Measurements from ENCODE around the gene TTI1.
"Not testable (repeated sequence)": the region's sequence is repeated elsewhere in the genome, so short reads cannot be mapped to it uniquely, and the experiment has no call there.

Gene TTI1

DNA sequence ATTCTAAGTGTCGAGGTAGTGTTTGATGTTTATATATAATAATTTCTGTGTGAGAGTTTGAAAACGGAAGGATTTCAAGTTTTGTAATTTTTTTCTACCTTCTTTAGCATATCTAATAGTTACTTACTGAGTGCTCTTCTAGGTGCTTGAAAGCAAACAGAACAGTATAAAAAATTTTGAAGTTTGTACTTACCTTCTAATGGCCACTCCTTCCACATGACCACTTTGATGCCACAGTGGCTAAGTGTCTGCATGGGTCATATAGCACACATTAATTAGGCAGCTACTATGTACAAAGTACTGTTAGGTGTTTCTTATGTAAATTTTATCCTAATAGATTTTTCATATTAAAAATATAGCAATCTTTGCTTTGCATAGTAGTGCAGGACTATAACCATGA lies 21.4 kb upstream of the TTI1 start:
- DNase-seq, result no peak

DNA sequence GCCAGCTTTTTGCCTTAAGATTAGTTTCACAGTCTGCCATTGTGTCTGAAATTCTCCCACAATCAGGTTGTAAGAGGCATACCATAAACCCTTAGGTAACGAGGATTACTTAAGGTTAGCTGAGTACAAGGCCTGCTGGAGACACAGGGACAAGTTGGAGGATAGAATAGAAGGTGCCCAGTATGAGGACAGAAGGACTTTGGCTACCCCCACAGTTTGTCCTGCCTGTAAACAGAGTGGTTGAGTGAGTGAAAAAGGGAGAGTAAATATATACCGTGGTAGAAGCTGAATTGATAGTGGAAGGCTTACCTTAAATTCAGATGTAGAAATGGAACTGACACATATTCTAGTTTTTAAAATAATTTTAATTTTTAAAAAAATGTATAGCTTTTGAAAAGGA lies 19.6 kb upstream of the TTI1 start:
- no peak for DNase-seq

DNA sequence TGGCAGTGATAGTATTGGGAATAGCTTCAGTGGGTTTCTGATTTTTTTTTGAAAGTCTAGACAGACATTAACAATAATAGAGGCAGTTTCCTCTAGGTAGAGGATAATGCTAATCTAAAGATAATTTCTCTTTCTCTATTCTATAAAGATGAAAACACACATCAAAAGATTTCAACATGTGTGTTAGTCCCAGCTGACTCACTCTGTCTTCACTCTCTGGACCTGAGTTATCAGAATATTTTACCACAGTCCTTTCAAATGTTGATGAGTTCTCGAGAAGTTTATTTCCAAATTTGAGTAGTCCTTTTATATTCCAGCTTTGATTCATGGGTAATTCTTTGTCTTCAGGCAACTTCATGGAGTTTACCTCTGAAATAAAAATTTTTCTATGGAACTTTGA lies 17.4 kb upstream of the TTI1 start:
- DNase-seq, result no peak

DNA sequence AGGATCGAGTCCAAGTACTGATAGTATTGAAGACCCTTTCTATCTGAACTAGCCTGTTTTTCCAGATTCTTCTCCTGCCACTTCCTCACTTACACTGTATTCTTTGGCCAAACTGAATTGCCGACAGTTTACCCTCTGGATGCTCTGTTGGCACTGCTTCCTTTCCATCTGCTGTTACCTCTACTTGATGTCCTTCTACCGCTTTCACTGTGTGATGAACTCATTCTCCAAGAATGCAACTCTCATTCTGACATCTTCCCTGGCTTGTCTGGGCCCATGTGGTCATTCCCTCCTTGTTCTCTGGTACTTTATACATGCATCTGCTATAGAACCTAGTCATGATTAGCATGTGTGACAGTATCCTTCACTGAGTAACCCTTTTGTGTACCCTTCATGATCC lies 16.5 kb upstream of the TTI1 start:
- no peak for DNase-seq

DNA sequence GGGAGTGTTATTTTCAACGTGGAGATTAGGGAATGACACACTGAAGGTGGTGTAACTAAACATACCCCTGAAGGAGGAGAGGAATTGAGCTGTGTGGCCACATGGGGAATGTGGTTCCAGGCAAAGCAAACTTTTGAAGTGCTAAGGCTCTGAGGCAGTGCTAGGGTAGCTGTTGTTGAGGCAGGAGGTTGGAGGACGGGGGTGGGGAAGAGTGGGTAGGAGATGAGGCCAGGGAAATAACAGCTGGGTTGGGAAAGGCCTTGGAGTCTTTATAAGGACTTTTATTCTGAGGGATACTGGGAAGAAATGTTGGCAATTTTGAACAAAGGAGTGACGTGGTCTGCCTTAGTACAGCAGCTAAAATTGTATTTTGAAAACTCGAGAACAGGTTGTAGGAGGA lies 13.3 kb upstream of the TTI1 start:
- DNase-seq, result no peak

DNA sequence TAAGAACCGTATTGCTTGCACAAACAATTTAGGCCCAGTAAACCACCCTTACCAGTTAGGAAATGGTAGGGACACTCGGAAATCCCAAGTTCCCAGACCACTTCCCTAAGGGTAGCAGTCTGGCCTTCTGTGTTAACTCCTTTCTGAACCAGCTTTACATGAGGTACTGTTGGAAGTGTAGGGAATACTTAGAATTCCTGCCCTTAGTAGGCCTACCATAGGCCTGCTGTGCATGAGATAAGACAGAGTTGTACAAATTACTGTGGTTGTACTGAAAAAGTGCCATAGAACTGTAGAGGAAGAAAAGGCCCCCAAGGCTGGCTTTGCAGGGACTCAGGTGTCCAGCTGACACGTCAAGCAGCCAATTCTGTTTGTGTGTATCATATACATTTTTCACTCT lies 11.4 kb upstream of the TTI1 start:
- DNase-seq, result no peak

DNA sequence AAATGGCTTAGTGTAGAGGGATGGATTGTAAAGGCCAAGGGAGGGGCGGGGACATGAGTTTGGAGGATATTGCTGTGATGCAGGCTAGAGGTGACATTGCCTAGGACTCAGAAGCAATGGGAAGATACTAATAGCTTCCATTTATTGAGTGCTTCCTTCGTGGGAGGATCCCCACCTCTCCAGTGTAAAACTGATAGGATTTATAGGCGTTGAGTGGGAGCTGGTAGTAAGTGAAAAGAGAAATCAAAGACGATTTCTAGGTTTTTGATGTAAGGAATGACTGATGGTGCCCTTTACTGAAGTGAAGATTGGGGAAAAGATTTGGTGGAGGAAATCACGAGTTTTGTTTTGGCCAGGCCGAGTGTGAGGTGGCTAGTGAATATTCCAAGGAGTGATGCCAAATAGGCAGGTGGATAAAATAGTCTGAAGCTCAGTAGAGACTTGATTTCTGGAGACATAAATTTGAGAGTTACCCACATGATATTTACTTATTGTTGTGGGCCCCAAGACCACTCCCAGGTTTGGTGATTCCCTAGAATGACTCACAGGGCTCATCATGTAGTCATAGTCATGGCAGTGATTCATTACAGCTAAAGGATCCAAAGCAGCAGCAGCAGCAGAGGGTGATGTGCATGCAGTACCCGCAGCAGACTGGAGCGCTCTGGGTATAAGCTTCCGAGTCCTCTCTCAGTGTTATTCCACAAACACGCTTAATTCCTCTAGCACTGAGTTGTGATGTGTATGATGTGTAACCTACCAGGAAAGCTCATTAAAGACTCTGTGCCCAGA lies 10.4 kb upstream of the TTI1 start:
- no peak for DNase-seq

DNA sequence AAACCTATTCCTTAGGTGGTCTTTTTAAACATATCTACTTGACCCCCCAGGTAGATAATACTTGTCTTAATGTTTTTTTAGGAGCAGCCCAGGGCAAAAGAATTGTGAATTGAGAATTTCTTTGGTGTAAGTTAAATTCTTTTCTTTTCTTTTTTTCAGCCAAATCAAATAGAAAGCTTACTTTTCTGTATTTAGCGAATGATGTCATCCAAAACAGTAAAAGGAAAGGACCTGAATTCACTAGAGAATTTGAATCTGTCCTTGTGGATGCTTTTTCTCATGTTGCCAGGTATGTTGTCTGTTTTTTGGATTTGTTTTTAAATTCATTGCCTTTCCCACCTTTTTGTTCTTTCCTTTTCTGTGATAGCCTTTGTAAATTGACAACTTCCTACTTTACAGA lies 7.0 kb upstream of the TTI1 start:
- no peak for DNase-seq

DNA sequence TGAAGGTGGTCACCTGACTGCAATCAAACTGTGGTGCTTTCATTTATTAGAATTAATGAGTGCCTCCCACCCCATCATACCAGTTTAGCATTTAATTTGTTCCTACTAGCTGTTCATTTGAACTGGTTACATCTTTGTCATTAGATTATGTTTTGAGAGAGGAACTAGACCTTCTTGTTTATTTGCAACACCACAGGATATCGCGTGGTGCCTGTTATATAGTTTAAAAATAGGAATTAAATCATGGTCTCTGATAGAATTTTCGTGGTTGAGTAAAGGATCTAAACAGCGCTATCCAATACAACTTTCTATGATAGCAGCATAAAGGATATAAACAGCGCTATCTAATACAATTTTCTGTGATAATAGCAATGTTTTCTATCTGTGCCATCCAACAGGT lies 3.1 kb upstream of the TTI1 start:
- no peak for DNase-seq

DNA sequence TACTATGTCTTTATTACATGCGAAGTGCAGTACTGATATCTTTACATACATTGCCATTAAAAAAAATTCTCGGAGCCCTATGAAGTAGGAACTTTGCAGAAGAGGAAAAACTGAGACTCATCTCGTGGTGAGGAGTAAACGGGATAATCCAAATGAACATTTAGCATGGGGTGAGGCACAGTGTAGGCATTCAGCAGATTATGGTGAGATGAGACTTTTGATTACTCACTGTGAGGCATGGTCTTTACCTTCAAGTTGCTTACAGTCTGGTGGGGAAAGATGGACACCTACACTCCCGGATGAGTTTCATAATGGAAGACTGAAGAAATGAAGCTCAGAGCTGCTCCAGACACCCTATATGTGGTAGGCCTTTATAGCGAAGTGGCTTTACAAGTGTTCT lies 1.7 kb upstream of the TTI1 start:
- DNase-seq, result no peak

DNA sequence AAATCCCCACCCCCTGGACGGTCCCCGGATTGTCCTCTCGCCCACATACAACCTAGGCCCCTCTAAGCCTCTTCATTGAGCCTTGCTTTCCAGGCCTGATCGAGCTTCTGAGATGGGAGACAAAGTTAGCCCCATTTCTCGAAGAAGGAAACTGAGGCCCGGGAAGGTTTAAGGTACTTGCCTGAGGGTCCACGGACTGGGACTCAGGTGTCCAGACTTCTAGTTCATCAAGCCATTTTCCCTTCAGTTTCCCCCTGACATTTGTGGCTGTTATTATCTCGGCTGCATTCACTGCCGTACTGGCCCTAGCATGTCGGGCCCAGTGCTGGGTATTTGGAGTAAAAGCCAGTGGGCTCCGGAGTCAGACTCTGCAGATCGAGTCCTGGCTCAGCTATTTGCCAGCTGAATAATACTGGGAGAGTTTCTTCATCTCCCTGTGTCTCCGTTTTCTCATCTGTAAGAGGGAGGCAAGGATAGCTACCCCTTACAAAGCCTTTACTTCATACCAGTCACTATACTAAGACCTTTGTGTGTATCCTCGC lies 923 bp upstream of the TTI1 start:
- DNase-seq, result no peak

DNA sequence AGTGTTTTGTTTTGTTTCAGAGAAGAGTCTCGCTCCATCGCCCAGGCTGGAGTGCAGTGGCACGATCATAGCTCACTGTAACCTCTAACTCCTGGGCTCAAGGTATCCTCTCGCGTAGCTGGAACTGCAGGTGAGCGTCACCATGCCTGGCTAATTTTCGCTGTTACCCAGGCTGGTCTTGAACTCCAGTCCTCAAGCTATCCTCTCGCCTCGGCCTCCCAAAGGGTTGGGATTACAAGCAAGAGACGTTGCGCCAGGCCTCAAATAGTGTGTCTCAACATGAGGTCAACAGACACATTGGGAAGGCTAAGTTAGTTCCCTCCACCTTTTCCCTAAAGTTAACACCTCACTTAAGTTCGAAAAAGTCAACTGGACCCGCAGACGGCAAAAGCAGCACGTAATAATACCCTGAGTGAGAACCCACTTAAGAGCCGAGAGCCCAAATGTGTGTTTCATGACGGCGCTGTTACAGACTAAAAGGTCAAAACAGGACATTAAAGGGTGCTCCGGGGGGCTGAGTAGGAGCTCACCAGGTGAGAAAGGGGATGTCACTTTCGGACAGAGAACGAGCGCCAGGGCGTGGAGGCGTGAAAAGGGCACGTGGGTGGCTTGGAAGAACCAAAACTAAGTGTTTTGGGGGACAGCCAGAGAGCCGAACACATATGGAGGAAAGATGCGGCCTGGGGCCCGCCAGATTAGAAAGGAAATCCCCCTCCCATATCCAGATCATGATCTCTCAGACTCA lies 499 bp downstream of the TTI1 start:
- peak; percentile 41 for DNase-seq

DNA sequence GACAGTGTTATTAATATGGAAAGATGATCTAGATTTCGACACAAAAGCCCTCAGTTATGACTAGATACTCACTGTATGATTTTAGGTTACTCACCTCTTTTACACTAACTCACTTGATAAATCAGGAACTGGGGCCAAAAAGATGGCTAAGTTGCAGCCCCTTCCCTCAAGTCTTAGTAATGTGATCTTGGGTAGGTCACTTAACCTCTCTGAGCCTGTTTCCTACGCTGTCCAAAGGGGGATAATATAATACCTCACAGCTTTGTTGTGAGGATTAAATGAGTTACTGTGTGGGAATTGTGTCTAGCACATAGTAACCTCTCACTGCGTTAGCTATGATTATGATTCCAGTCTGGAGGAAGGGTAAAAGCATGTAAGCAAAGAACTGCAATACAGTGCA lies 1.3 kb downstream of the TTI1 start:
- no peak for DNase-seq

DNA sequence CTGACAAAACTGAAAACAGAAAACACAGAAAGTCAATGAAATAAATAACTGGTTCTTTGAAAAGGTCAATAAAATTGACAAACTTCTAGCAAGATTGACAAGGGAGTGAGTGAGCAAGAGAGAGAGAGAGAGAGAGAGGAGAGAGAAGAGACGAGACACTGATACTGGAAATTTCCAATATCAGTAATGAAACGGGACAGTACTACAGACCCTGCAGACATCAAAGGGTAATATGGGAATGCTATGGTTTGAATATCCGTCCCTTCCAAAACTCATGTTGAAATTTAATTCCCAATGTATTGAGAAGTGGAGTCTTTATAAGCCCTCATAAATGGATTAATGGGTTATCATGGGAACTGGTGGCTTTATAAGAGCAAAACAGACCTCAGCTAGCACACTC lies 3.8 kb downstream of the TTI1 start:
- DNase-seq, result no peak

DNA sequence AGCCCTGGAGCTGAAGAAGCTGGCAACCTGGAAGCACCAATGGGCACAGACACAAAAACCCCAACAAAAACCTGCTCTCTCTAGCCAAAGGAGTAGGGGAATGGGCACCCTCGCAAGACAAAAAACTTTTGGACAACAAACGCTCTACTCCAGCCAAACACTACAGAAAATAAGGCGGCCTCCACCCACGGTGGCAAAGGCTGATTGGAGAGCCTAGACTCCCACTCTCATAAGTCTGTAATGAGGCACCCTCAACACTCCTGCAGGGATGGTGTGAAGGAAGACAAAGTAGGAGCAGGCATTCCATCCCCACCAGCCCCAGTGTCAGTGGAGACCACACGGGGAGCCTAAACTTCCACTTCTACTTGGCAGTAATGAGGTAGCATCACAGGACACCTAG lies 8.8 kb downstream of the TTI1 start:
- DNase-seq, result no peak

DNA sequence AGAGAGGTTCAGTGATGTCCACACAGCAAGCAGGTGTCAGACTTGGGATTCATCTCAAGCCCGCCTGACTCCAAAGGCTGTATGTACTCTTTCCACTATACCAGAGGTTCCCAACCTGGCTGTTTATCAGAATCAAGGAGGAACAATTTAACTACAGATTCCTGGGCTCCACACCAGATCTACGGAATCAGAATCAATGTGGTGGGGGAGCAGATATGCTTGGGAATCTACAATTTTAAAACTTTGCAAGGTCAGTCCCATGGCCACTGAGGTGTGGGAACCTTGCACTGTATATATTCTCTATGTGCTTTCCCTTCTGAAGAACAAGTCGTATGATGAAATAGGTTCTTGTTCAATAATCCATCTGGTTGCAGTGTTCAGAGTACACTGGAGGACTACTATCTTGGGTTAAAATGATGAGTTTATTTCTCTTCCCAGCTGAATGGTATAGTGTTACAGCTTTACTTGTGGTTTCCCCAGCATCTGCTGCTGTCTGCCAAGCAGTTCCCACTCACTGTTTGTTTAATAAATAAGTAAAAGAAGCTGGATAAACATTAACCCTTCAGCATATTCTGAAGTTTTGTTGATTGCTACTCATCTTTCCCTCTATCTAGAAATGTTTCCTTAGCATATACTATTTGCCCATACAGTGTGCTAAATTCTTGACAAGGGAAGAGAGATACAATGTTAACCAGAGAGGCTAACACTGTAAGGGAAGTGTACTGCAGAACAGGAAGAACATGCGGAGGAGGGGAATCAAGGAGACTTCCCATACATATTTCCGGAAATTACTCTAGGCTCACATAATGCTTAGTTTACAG lies 9.9 kb downstream of the TTI1 start:
- no peak for DNase-seq

DNA sequence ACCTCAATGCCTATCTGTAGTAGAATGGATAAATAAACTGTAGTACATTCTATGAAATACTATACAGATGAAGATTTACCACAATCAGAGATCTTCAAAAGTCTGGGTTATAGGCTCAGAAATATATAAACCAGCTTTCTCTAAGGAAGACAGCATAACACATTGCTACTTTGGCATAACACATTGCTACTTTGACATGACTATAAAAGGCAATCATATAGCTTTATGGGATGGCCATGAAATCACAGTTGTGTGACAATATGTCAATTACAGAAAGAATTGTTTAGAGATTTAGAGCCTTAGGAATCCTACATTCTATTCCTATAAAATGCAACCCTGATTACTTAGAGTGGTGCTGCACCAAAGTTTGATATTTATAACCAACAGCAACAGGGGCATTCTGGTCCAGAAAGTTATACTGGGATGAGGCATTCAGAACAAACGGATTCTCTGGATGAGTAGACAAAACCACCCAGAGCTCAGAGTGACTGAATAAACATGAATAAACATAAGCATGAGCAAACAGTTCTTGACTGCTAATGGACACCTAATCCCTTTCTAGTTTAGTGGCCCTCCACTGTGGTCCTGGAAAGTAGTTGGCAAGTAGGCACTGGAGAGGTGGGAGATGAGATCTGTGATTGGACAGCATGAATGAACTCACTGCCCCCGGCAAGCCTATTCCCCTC lies 12.0 kb downstream of the TTI1 start:
- no peak for DNase-seq

DNA sequence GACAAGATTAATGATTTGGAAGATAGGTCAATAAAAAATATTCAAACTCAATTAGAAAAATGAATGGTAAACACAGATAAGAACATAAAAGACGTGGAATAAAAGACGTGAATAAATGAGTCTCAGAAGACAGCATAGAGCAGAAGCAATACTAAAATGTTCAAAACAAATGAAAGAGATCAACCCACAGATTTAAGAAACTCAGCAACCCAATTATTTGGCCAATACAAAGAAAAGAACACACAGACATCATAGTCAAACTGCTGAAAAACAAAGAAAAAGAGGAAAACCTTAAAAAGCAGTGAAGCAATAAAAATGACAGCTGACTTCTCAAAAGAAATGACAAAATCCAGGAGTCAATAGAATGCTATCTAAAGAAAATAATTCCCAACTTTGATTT lies 14.9 kb downstream of the TTI1 start:
- DNase-seq, result no peak

DNA sequence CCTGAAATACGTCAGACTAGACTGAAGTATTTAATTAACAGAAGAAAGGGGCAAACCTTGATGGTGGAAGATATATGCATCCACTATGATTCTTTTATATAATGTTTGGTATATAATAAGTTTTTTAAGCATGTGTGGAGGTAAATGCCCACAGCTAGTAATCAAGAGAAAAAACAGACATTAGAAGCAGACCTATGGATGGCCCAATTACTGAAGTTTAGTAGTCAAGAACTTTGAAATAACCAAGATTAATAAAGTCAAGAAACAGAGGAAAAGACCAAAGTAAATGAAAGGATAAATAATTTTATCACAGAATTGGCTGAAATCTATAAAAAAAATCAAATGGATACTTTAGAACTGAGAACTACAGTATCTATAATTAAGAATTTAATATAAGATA lies 15.3 kb downstream of the TTI1 start:
- no peak for DNase-seq

DNA sequence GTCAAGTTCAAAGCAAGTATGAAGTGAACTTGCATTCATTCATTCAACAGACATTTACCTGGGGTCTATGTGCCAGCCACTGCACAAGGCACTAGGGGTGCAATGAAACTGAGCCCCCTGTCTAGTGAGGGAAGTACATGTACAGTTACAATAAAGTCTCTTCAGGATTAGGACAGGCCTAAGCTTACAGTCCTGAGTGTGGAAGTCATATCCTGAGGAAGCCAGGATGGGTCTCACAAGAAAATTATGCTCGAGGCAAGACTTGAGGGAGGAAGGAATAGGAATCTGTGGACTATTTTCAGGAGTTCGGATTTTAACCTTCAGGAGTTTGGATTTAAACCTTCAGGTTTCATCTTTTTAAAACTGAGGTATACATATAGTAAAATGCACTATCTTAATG lies 19.4 kb downstream of the TTI1 start:
- no peak for DNase-seq

DNA sequence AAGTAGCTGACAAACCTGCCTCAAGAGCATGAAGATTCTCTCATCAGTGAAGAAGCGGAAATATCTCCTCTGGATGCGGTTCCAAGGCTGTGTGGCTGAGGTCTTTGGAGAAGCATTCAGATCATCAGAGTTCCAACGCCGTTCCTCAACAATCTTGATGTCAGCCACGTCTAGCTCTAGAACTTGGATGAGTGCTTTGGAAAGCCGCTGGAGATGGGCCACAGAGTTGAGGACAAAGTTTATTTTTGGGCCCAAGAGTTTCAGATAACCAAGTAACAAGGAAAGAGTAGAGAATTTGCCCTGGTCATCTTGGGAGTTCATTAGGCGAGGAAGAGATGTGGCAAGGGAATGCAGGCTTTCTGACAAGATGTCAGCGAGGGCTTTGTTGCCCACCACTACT lies 20.9 kb downstream of the TTI1 start:
- no peak for DNase-seq

DNA sequence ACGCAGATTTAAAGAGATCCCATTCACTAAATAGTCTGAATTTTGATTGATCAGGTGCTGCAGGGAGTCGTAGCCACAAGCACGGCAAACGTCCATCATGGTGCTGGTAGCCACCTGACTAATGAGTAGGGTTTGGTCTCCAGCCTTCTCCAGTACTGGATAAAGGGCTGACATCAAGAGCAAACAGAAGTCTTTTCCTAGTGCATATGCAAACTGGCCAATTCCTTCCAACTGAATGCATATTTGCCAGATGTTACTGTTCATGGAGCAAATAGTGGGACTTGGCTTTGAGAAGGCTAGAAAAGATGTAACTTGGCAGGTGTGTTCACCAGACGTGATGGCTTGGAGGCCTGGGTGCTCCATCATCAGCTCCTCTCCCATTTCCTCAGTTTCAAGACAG lies 21.6 kb downstream of the TTI1 start:
- no peak for DNase-seq

DNA sequence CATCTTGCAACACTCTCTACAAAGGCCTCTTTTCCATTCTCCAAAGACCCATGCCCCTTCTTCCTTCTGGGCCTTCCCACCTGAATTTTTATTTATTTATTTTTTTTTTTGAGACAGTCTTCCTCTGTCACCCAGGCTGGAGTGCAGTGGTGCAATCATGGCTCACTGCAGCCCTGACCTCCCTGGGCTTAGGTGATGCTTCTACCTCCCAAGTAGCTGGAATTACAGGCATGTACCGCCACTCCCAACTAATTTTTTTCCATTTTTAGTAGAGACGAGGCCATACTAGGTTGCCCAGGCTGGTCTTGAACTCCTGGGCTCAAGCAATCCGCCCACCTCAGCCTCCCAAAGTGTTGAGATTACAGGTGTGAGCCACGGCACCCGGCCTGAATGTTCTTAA lies 23.8 kb downstream of the TTI1 start:
- DNase-seq, result not testable (repeated sequence)
